Epithelial cell of esophagus (primary cell): ENCODE data around the gene DENND5B.

Experiments used
- DNase-seq: peaks from one replicate; pipeline ENCODE4 v3.0.0; 2010; ENCODE audit warnings: low read depth
- H3K4me3 ChIP-seq: 2 replicates; pipeline ENCODE4 v1.5.1; 2011; ENCODE audit warnings: mild to moderate bottlenecking, low read length, control low read depth
- CTCF ChIP-seq: IDR thresholded peaks from 2 replicates; pipeline ENCODE4 v1.5.1; 2011; ENCODE audit warnings: low read depth, mild to moderate bottlenecking, low read length, control low read depth, inconsistent platforms; ENCODE audit not compliant: insufficient read depth; ENCODE audit errors: missing control alignments

Gene DENND5B

GRCh38 chr12:31362115-31362758 lies 228.7 kb downstream of the DENND5B start:
- DNase-seq, result peak; percentile 14
- no peak for TF ChIP-seq CTCF

GRCh38 chr12:31361730-31362114 lies 229.2 kb downstream of the DENND5B start:
- no peak for DNase-seq
- no peak overlapping the region for H3K4me3 ChIP-seq
- TF ChIP-seq CTCF, result no peak

More at GRCh38 chr12:31362115-31362758, 228.7 kb downstream of the DENND5B start:
- H3K4me3 ChIP-seq, result no peak overlapping the region

GRCh38 chr12:31355747-31356107 lies 235.2 kb downstream of the DENND5B start:
- no peak for TF ChIP-seq CTCF
- DNase-seq, result no peak
- no peak overlapping the region for H3K4me3 ChIP-seq

- no peak for DNase-seq
- no peak overlapping the region for H3K4me3 ChIP-seq
- TF ChIP-seq CTCF, result no peak
These were observed 236.9 kb downstream of the DENND5B start for GRCh38 chr12:31353750-31354708.

GRCh38 chr12:31346267-31346666 lies 244.7 kb downstream of the DENND5B start:
- no peak overlapping the region for H3K4me3 ChIP-seq
- no peak for TF ChIP-seq CTCF
- no peak for DNase-seq

GRCh38 chr12:31343139-31343538 lies 247.8 kb downstream of the DENND5B start:
- TF ChIP-seq CTCF, result no peak
- DNase-seq, result no peak
- no peak overlapping the region for H3K4me3 ChIP-seq
